8988T (cell line): Measurements from ENCODE around the gene EFCAB14.
"Not testable (repeated sequence)": the region's sequence is repeated elsewhere in the genome, so short reads cannot be mapped to it uniquely, and the experiment has no call there.

Experiments used
- DNase-seq: peaks from one replicate; pipeline ENCODE4 v3.0.0; 2011

Gene EFCAB14

GRCh38 chr1:46652321-46653100, 66.4 kb downstream of the EFCAB14 start:
- DNase-seq: no peak

- DNase-seq: not testable (repeated sequence)
These were observed 67.8 kb downstream of the EFCAB14 start for GRCh38 chr1:46651152-46651551.

- no peak for DNase-seq
These were observed 68.4 kb downstream of the EFCAB14 start for GRCh38 chr1:46650491-46650890.

GRCh38 chr1:46649764-46650163, 69.2 kb downstream of the EFCAB14 start:
- DNase-seq: no peak

- DNase-seq: no peak
These were observed 71.3 kb downstream of the EFCAB14 start for GRCh38 chr1:46647611-46648010.

GRCh38 chr1:46646844-46647243, 72.1 kb downstream of the EFCAB14 start:
- DNase-seq: no peak

- DNase-seq: no peak
These were observed 72.6 kb downstream of the EFCAB14 start for GRCh38 chr1:46646331-46646730.

GRCh38 chr1:46645815-46646214, 73.1 kb downstream of the EFCAB14 start:
- DNase-seq: no peak

- no peak for DNase-seq
These were observed 75.5 kb downstream of the EFCAB14 start for GRCh38 chr1:46643368-46643775.

- DNase-seq: no peak
These were observed 76.7 kb downstream of the EFCAB14 start for GRCh38 chr1:46642115-46642680.

- DNase-seq: no peak
These were observed 79.4 kb downstream of the EFCAB14 start for GRCh38 chr1:46639547-46639946.

- DNase-seq: no peak
These were observed 80.0 kb downstream of the EFCAB14 start for GRCh38 chr1:46638921-46639320.

GRCh38 chr1:46637444-46638083, 81.3 kb downstream of the EFCAB14 start:
- no peak for DNase-seq

- no peak for DNase-seq
These were observed 83.7 kb downstream of the EFCAB14 start for GRCh38 chr1:46635205-46635604.

- DNase-seq: no peak
These were observed 88.2 kb downstream of the EFCAB14 start for GRCh38 chr1:46630719-46631118.
